Duodenal mucosa (tissue), 2 donors: ENCODE measurements around the gene ALB.

Experiments used
- H3K27ac ChIP-seq: one replicate; pipeline ENCODE4 v1.7.0; 2013; ENCODE audit warnings: low read depth, low read length
- H3K27me3 ChIP-seq, 2 donors: one replicate each; pipeline ENCODE4 v1.7.0; 2013; ENCODE audit warnings: low read length in 2 of 2, control low read depth in 1 of 2; ENCODE audit not compliant: insufficient read depth in 2 of 2, control insufficient read depth in 1 of 2
- H3K36me3 ChIP-seq, 2 donors: one replicate each; pipeline ENCODE4 v1.7.0; 2013; ENCODE audit warnings: low read length in 2 of 2, control low read depth in 1 of 2; ENCODE audit not compliant: insufficient read depth in 2 of 2, control insufficient read depth in 1 of 2
- H3K4me1 ChIP-seq, 2 donors: one replicate each; pipeline ENCODE4 v1.7.0; 2013; ENCODE audit warnings: low read length in 2 of 2, control low read depth in 1 of 2; ENCODE audit not compliant: insufficient read depth in 2 of 2, control insufficient read depth in 1 of 2
- H3K4me3 ChIP-seq, 2 donors: one replicate each; pipeline ENCODE4 v1.7.0; 2013; ENCODE audit warnings: low read length in 2 of 2, low read depth in 1 of 2
- H3K9ac ChIP-seq, 2 donors: one replicate each; pipeline ENCODE4 v1.7.0; 2013; ENCODE audit warnings: low read length in 2 of 2, low read depth in 1 of 2
- H3K9me3 ChIP-seq, 2 donors: one replicate each; pipeline ENCODE4 v1.7.0; 2013; ENCODE audit warnings: low read length in 2 of 2, control low read depth in 1 of 2; ENCODE audit not compliant: control insufficient read depth in 1 of 2

Gene ALB

DNA sequence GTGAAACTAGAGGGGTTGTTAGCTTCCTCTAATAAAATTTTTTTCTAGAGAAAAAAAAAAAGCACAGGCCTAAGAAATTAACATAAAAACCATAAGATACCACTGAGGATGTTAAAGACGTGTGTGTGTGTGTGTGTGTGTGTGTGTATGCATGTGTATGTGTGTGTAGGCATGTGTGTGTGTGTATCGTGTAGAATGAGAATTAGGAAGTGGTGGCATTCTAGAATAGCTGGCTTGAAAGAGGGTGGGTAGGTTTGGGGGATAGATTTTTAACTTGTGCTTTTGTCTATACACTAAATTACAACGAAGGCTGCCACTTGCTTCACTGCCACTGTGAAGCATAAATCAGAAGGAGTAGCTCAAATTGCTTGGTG lies 54.9 kb downstream of the ALB start:
- H3K27ac ChIP-seq, result no peak overlapping the region
- H3K4me1 ChIP-seq, result no peaks in the 10 kb centered on the region
- H3K4me3 ChIP-seq, result no peak overlapping the region
- no peaks in the 10 kb centered on the region for H3K27me3 ChIP-seq
- H3K9ac ChIP-seq, result no peak overlapping the region
- no peaks in the 10 kb centered on the region for H3K9me3 ChIP-seq
- no peaks in the 10 kb centered on the region for H3K36me3 ChIP-seq

DNA sequence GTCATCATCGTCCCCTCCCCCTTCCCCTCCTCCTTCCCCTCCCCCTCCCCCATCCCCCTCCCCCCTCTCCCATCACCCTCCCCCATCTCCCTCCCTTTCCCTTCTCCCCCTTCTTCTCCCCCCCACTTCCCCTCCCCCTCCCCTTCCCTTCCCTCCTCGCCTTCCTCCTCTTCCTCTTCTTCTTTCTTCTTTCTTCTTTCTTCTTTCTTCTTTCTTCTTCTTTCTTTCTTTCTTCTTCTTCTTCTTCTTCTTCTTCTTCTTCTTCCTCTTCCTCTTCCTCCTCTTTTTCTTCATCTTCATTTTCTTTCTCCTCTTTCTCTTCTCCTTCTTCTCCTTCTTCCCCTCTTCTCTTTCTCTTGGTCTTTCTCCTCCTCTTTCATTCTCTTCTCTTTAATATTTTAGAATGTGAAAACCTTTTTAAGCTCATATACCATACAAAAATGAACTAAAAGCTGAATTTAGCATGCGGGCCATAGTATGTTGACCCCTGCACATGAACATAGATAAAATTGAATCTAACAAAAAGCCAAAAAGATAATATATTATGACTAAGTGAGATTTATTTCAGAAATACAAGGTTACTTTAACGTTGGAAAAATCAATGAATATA lies 56.9 kb downstream of the ALB start:
- Histone ChIP-seq H3K27ac (no peak overlapping the region), H3K4me3 (no peak overlapping the region), H3K36me3 (no peaks in the 10 kb centered on the region), H3K9me3 (no peaks in the 10 kb centered on the region), H3K9ac (no peak overlapping the region), H3K4me1 (no peaks in the 10 kb centered on the region), H3K27me3 (no peaks in the 10 kb centered on the region)

DNA sequence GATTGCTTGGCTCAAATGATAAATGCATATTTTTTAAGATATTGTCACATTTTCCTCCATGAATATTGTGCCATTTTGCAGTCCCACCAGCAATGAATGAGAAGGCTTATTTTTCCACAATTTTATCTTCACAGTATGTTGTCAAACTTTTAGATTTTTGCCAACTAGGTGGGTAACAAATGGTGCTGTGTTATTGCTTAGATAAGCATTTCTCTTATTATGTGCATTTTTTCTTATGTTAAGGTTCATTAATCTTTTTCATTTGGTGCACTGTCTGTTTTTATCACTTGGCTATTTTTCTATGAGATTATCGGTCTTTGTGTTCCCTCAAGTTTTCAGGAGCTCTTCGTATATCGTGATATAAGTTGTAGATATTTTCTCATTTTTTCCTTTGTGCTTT lies 64.1 kb downstream of the ALB start:
- Histone ChIP-seq H3K27me3 (no peaks in the 10 kb centered on the region), H3K4me1 (no peaks in the 10 kb centered on the region), H3K9me3 (peaks cover 2 to 5% of the 10 kb centered on the region in 2 donors), H3K27ac (no peak overlapping the region), H3K4me3 (no peak overlapping the region), H3K9ac (no peak overlapping the region), H3K36me3 (no peaks in the 10 kb centered on the region)

DNA sequence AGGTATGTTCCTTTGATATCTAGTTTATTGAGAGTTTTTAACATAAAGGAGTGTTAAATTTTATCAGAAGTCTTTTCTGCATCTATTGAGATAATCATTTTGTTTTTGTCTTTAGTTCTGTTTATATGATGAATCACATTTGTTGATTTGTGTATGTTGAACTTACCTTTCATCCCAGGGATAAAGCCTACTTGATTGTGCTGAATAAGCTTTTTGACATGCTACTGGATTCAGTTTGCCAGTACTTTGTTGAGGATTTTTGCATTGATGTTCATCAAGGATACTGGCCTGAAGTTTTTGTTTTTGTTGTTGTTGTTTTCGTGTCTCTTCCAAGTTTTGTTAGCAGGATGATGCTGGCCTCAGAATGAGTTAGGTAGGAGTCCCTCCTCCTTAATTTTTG lies 66.6 kb downstream of the ALB start:
- H3K4me1 ChIP-seq, result no peaks in the 10 kb centered on the region
- no peak overlapping the region for H3K4me3 ChIP-seq
- H3K27me3 ChIP-seq, result no peaks in the 10 kb centered on the region
- no peaks in the 10 kb centered on the region for H3K36me3 ChIP-seq
- no peak overlapping the region for H3K27ac ChIP-seq
- peaks cover 4 to 5% of the 10 kb centered on the region in 2 donors for H3K9me3 ChIP-seq
- H3K9ac ChIP-seq, result no peak overlapping the region
